K562 (cell line): ENCODE results near the gene MSN. TPM values are rescaled to one million over a fixed set of nuclear protein-coding genes. Genes with fewer than 3 reads are reported as not detected.

Source experiments
- ATAC-seq: fragments of 200-7000 bp; cut with Tn5 transposase; 3 replicates; pipeline ENCODE4 v1.9.1; 2020; ENCODE audit warnings: moderate library complexity
- BruUV-seq: library from RNA; stranded (reverse); fragments of 400-500 nt; replicated peaks from 2 replicates; lab custom pipeline; 2021; lab: Mats Ljungman, UMichigan
- CTCF ChIA-PET: fragments of 300-600 bp; formaldehyde crosslinking; extraction: SDS; loops from one replicate; lab custom pipeline; 2021; ENCODE audit warnings: low intra/inter-chr PET ratio; lab: Yijun Ruan, JAX
- POLR2A ChIA-PET: fragments of 300-600, 350-650 bp; sonication (Branson Sonifier 250); formaldehyde crosslinking; extraction: SDS; loops from one replicate; lab custom pipeline; 2021; ENCODE audit warnings: antibody characterized with exemption, inconsistent platforms; lab: Yijun Ruan, JAX
- DNase-seq, 4 experiments: peaks; one replicate each; pipeline versions ENCODE4 v3.0.0 to v3.0.0-alpha.2; 2011 to 2018; ENCODE audit warnings: low spot score in 3 of 4, mixed read lengths in 3 of 4; ENCODE audit errors: extremely low read depth in 1 of 4
- FAIRE-seq: peaks from 2 replicates; lab custom pipeline; 2011; peaks lifted over from hg19 to GRCh38; lab: Jason Lieb, UNC
- H2AFZ ChIP-seq: 2 replicates; pipeline ENCODE4 v1.6.0; 2011; ENCODE audit warnings: low read depth, low read length, control low read depth, inconsistent platforms
- H3K27ac ChIP-seq: fragments of 200-600 bp; 3 replicates; pipeline ENCODE4 v1.8.0; 2011; ENCODE audit warnings: low read depth, mild to moderate bottlenecking, control low read depth, inconsistent platforms, low read length, moderate library complexity, mixed read lengths; ENCODE audit errors: extremely low read depth
- H3K27me3 ChIP-seq, 2 experiments: fragments of 300-600 bp in 1 of 2; 2 replicates in 1 of 2; 3 replicates in 1 of 2; pipeline versions ENCODE4 v1.6.0 to v1.8.0; 2011; ENCODE audit warnings: inconsistent platforms in 2 of 2, low read length in 2 of 2, mild to moderate bottlenecking in 1 of 2, mixed read lengths in 1 of 2, moderate library complexity in 1 of 2; ENCODE audit not compliant: control insufficient read depth in 2 of 2, insufficient read depth in 2 of 2
- H3K36me3 ChIP-seq: fragments of 300-600 bp; 3 replicates; pipeline ENCODE4 v1.8.0; 2011; ENCODE audit warnings: mild to moderate bottlenecking, low read length, inconsistent platforms; ENCODE audit not compliant: control insufficient read depth, insufficient read depth
- H3K4me1 ChIP-seq, 2 experiments: fragments of 200-600 bp in 1 of 2; replicated peaks in 1 of 2; 2 replicates in 1 of 2; 3 replicates in 1 of 2; pipeline versions ENCODE4 v1.5.1 to v1.8.0; 2011; ENCODE audit warnings: inconsistent platforms in 2 of 2, low read length in 2 of 2, mild to moderate bottlenecking in 1 of 2, mixed read lengths in 1 of 2, moderate library complexity in 1 of 2; ENCODE audit not compliant: control insufficient read depth in 2 of 2, insufficient read depth in 2 of 2
- H3K4me2 ChIP-seq: 2 replicates; pipeline ENCODE4 v1.6.1; 2011; ENCODE audit warnings: low read length, control low read depth, inconsistent platforms, mixed read lengths; ENCODE audit not compliant: insufficient read depth
- H3K4me3 ChIP-seq: fragments of 200-600 bp; sonication (generic), shearing (Covaris generic); 2 replicates; pipeline ENCODE4 v1.5.1; 2016; ENCODE audit warnings: control low read depth, inconsistent platforms
- H3K79me2 ChIP-seq: fragments of 200-600 bp; 3 replicates; pipeline ENCODE4 v1.8.0; 2011; ENCODE audit warnings: low read length, inconsistent platforms; ENCODE audit not compliant: control insufficient read depth, insufficient read depth
- H3K9ac ChIP-seq, 2 experiments: 2 replicates each; pipeline versions ENCODE4 v1.6.0 to v1.6.1; 2011; ENCODE audit warnings: low read depth in 2 of 2, low read length in 2 of 2, control low read depth in 1 of 2, inconsistent platforms in 1 of 2, mild to moderate bottlenecking in 1 of 2, mixed read lengths in 1 of 2; ENCODE audit not compliant: insufficient read depth in 1 of 2
- H3K9me1 ChIP-seq: one replicate; pipeline ENCODE4 v1.6.0; 2011; ENCODE audit warnings: inconsistent platforms, mild to moderate bottlenecking, low read length, moderate library complexity; ENCODE audit not compliant: control insufficient read depth, insufficient read depth
- H3K9me3 ChIP-seq: replicated peaks from 2 replicates; pipeline ENCODE4 v1.5.1; 2011; ENCODE audit warnings: low read depth, low read length, inconsistent platforms; ENCODE audit not compliant: control insufficient read depth, insufficient read depth
- H4K20me1 ChIP-seq: replicated peaks from 2 replicates; pipeline ENCODE4 v1.6.1; 2011; ENCODE audit warnings: low read length, inconsistent platforms, mixed read lengths; ENCODE audit not compliant: control insufficient read depth, insufficient read depth
- POU5F1 ChIP-seq: fragments of 150-350 bp; IDR thresholded peaks from 2 replicates; pipeline ENCODE4 v1.6.1; 2014; ENCODE audit warnings: borderline replicate concordance, low read length, low read depth, mild to moderate bottlenecking; ENCODE audit not compliant: partially characterized antibody
- RBFOX2 ChIP-seq: fragments of 200-400 bp; formaldehyde crosslinking; IDR thresholded peaks from 2 replicates; pipeline ENCODE4 v1.6.1; 2017; ENCODE audit warnings: low read depth, mild to moderate bottlenecking, low read length, moderate library complexity
- RFX1 ChIP-seq: fragments of 450-650 bp; IDR thresholded peaks from 2 replicates; pipeline ENCODE4 v1.6.1; 2016; ENCODE audit warnings: mild to moderate bottlenecking, moderate library complexity
- ZNF232 ChIP-seq: sonication (generic); formaldehyde crosslinking; IDR thresholded peaks from 2 replicates; pipeline ENCODE4 v1.8.0; 2022; ENCODE audit warnings: mild to moderate bottlenecking, missing genetic modification reagents
- WGBS: fragments of 100-300 bp; shearing (Covaris generic); methylation state at CpG from one replicate; pipeline ENCODE4 v1.1.6; 2016; ENCODE audit warnings: low coverage, mixed read lengths; ENCODE audit not compliant: insufficient coverage; ENCODE audit errors: missing lambda C conversion rate; 5-methylcytosine and 5-hydroxymethylcytosine counted together
- in situ Hi-C: fragments of 300-500 bp; cut with MboI; formaldehyde crosslinking; loops from 4 replicates; pipeline ENCODE4 v1.15.0; 2018; ENCODE audit warnings: inconsistent platforms, mixed read lengths
- intact Hi-C: fragments of 100-400 bp; cut with micrococcal nuclease; formaldehyde crosslinking; loops from 2 replicates; pipeline ENCODE4 v1.14.2; 2022
- polyA plus RNA-seq, 8 experiments: library from polyadenylated mRNA; depleted of rRNA in 4 of 8; stranded (reverse) in 5 of 8; unstranded in 3 of 8; fragments of >200 nt; fragmentation: Nextera tagmentation in 2 of 8; fragmentation: Illumina TruSeq in 1 of 8; extraction: Ambion mirVana in 2 of 8; extraction: Trizol in 1 of 8; gene quantifications; 2 replicates each; pipeline versions ENCODE4 v1.2.1 to v1.2.3, GENCODE V29; 2011 to 2014; ENCODE audit warnings: inconsistent platforms in 1 of 8, missing spikeins in 1 of 8
- total RNA-seq, 7 experiments: library from RNA; depleted of rRNA in 6 of 7; stranded (reverse); fragments of >200 nt in 6 of 7; fragmentation: Illumina TruSeq in 2 of 7; extraction: Trizol in 2 of 7; gene quantifications; 2 replicates each; pipeline versions ENCODE4 v1.2.1 to v1.2.3, GENCODE V29; 2011 to 2021; ENCODE audit warnings: low replicate concordance in 1 of 7

The MSN gene
- total and polyA plus RNA-seq, 9 of the 15 experiments (the other 6 are each of a cell fraction or from before 2014, with no cell fraction given): 128 to 486 (median 237) TPM

GRCh38 chrX:65671286-65671685 is 3.8 kb downstream of the MSN start:
- TF ChIP-seq ZNF232 (CRISPR knock-in tag): no peak
- TF ChIP-seq RBFOX2: 0 out of 2 replicates have a peak, but pooled peaks have one; percentile 4
- Histone ChIP-seq H3K9me1 (no peaks in the 10 kb centered on the region), H3K4me3 (peak overlapping the region; percentile 4; the same call in 1 of the 2 replicates), H3K27me3 (no peaks in the 10 kb centered on the region), H3K9ac (peak overlapping the region in 1 of 2 experiments; percentile 46; a peak in 3 of 4 replicates), H2AFZ (no peak overlapping the region), H3K9me3 (no peaks in the 10 kb centered on the region), H3K4me1 (peaks cover 10 to 45% of the 10 kb centered on the region in 2 experiments), H3K27ac (no peak overlapping the region), H3K79me2 (peaks cover 87% of the 10 kb centered on the region), H4K20me1 (peaks cover 34% of the 10 kb centered on the region), H3K36me3 (peaks cover 66% of the 10 kb centered on the region), H3K4me2 (peak overlapping the region; percentile 56)
- intact Hi-C loops: no loop called here
- POLR2A ChIA-PET: interaction anchor here (1.1 to 1.8 kb wide), 2 partner anchors 25 to 70 kb away, joined by 3 to 6 read pairs; no protein-coding TSS in a partner anchor
- no peak for FAIRE-seq
- CTCF ChIA-PET: no interaction called here
- 40% methylated on average over 3 of the region's 3 CpGs for WGBS
- DNase-seq: no peak
- in situ Hi-C loops: no loop called here
- ATAC-seq: no peak
- no TSS peak for BruUV-seq

- H3K9ac ChIP-seq: no peak overlapping the region; a peak in 1 of 4 replicates
- no peaks in the 10 kb centered on the region for H3K9me1 ChIP-seq
- intact Hi-C loops: no loop called here
- DNase-seq (no peak), FAIRE-seq (no peak), ATAC-seq (no peak)
- TF ChIP-seq POU5F1 (no peak), RFX1 (0 out of 2 replicates have a peak, but pooled peaks have one; percentile 8)
- no peak overlapping the region for H2AFZ ChIP-seq
- H3K36me3 ChIP-seq: peaks cover 69% of the 10 kb centered on the region
- no peak overlapping the region; the same call in 2 of the 3 replicates for H3K27ac ChIP-seq
- H3K79me2 ChIP-seq: peaks cover 94% of the 10 kb centered on the region
- H3K4me3 ChIP-seq: peak overlapping the region; percentile 4; the same call in 1 of the 2 replicates
- no TSS peak for BruUV-seq
- POLR2A ChIA-PET: interaction anchor here (1.1 to 1.8 kb wide), 3 partner anchors 14 to 71 kb away, joined by 3 to 6 read pairs (median 5); no protein-coding TSS in a partner anchor
- H4K20me1 ChIP-seq: peaks cover 38% of the 10 kb centered on the region
- H3K4me2 ChIP-seq: peak overlapping the region; percentile 56
- WGBS: 8% methylated on average over 1 of the region's 1 CpG
- no peaks in the 10 kb centered on the region for H3K27me3 ChIP-seq
- H3K9me3 ChIP-seq: no peaks in the 10 kb centered on the region
- H3K4me1 ChIP-seq: peaks cover 10 to 45% of the 10 kb centered on the region in 2 experiments; a peak in 4 of 5 replicates
- in situ Hi-C loops: no loop called here
- CTCF ChIA-PET: no interaction called here
Observed at GRCh38 chrX:65671966-65672365, 4.5 kb downstream of the MSN start.
